Mammary epithelial cell (primary cell): ENCODE results near the gene IL11.

Source experiments
- CTCF ChIP-seq, 2 donors: IDR thresholded peaks in 1 of 2; conservative IDR thresholded peaks in 1 of 2; 2 replicates each; pipeline ENCODE4 v1.5.1; 2011 to 2012; ENCODE audit warnings: inconsistent platforms in 2 of 2, low read length in 2 of 2, mild to moderate bottlenecking in 2 of 2, control low read depth in 1 of 2, low read depth in 1 of 2; ENCODE audit not compliant: insufficient read depth in 1 of 2; ENCODE audit errors: extremely low read depth in 1 of 2
- EZH2 ChIP-seq: IDR thresholded peaks from 2 replicates; pipeline ENCODE4 v1.6.1; 2012; ENCODE audit warnings: low read length, inconsistent platforms, borderline replicate concordance

- TF ChIP-seq CTCF (conservative IDR thresholded peaks at IDR 0.05 in 1 of 2, IDR thresholded peaks at IDR 0.05 in 1 of 2; ENCODE audit: extremely low read depth in 1 of 2, insufficient read depth in 1 of 2, low read depth in 1 of 2, low read length in 2 of 2) (no peak), EZH2 (no peak)
These were observed 49.5 kb upstream of the IL11 start for GRCh38 chr19:55419624-55420236.
